Activated T-cell treated with anti-CD3 and anti-CD28 coated beads, Interleukin-2, amount 50 U/mL, for 4 hours (primary cell): ENCODE measurements around the gene CTSA. TPM values are rescaled to one million over a fixed set of nuclear protein-coding genes. Genes with fewer than 3 reads are reported as not detected.

ENCODE experiments used
- ATAC-seq, 2 donors: fragments of 200-7000 bp; cut with Tn5 transposase; one replicate each; pipeline ENCODE4 v1.10.0; 2021
- DNase-seq: peaks from one replicate; pipeline ENCODE4 v3.0.0-alpha.2; 2020
- H3K27me3 Mint-ChIP-seq: one replicate; pipeline ENCODE4 v1.8.0; 2021; ENCODE audit warnings: low read depth, mixed read lengths
- H3K36me3 Mint-ChIP-seq: one replicate; pipeline ENCODE4 v1.8.0; 2022; ENCODE audit warnings: mixed read lengths; ENCODE audit not compliant: insufficient read depth
- H3K4me1 Mint-ChIP-seq: one replicate; pipeline ENCODE4 v1.8.0; 2021; ENCODE audit warnings: low read depth, mixed read lengths
- H3K4me3 Mint-ChIP-seq: one replicate; pipeline ENCODE4 v1.8.0; 2021; ENCODE audit warnings: mild to moderate bottlenecking, moderate library complexity, mixed read lengths
- H3K9me3 Mint-ChIP-seq: one replicate; pipeline ENCODE4 v1.8.0; 2021; ENCODE audit warnings: mixed read lengths
- total RNA-seq, 3 donors: library from RNA; stranded (reverse); gene quantifications; one replicate each; pipeline ENCODE4 v1.2.1, GENCODE V29; 2021

CTSA gene
- total RNA-seq, 3 donors from 2014 or later: 56.5 to 63.1 (median 57.3) TPM

DNA sequence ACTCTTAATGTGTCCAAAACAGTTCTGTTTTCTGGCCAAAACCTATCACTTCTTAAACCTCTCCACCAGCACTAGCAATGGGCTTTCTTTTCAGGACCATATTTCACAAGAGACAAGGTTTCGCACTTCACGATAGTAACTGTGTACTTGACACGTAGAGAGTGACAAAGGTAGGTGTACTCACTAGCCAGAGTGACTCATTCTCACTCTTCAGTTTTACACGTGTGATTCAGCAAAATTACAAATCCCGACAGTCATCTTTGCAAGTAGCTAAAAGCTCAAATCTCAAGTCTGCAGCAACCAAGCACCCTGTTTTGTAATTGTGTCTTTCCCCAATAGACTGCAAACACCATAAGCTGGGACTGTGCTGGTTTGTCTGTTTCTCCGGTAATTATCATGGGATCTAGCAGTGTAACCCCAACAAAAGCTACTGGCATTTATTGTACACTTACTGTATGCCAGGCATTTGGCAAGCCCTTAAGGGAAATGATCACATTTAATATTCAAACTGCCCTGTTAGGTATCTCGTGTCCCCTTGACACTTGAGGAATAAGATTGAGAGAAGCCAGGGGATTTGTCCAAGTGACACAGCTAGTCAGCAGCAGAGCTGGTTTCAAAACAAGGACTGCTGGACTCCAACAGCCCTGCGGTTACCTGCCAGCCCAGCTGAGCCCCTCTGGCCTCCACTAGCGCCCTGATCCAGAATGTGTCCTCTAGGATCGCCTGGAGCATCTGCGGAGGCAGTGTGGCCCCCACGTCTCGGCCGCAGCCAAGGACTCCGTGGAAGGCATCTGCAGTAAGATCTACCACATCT is 53.2 kb downstream of the CTSA start:
- Mint-ChIP-seq H3K36me3 (peaks cover 35% of the 10 kb centered on the region), H3K9me3 (no peaks in the 10 kb centered on the region), H3K4me3 (no peak overlapping the region), H3K4me1 (peaks cover 26% of the 10 kb centered on the region), H3K27me3 (no peaks in the 10 kb centered on the region)
- no peak for DNase-seq
- peak; percentile 47 to 62 for ATAC-seq

DNA sequence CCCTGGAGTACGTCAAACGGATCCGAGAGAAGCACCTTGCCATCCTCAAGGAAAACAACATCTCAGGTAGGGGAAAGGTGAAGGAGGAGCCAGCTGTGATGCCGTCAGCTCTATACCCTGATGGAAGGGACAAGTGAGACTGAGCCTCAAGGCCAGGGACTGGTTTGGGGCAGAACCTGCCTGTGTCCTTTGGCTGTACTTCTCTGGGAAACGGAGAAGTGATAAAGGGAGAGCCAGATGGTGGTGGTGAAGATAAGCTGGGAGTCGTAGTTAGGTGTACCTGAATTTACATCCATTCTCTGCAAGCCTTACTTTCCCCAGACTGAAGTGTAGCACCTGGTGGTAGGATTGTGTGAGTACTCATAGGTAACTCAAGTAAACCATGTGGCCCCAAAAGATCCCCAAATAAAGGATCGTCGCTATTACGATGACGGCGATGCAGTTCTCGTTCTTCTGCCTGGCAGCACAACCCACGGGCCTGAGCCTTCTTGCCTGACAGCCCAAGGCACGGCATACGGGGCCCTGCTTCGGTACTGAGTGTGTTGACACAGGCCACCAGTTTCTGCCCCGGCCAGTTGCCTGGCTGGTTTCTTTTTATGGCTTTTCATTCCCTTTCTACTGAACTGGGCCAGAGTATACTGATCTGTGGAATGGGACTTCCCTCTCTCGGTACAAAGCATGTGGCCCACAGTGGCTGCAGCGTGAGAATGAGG is 54.0 kb downstream of the CTSA start:
- no peaks in the 10 kb centered on the region for H3K9me3 Mint-ChIP-seq
- no peaks in the 10 kb centered on the region for H3K27me3 Mint-ChIP-seq
- H3K36me3 Mint-ChIP-seq: peaks cover 32% of the 10 kb centered on the region
- peaks cover 26% of the 10 kb centered on the region for H3K4me1 Mint-ChIP-seq
- ATAC-seq (no peak), DNase-seq (no peak)
- no peak overlapping the region for H3K4me3 Mint-ChIP-seq

DNA sequence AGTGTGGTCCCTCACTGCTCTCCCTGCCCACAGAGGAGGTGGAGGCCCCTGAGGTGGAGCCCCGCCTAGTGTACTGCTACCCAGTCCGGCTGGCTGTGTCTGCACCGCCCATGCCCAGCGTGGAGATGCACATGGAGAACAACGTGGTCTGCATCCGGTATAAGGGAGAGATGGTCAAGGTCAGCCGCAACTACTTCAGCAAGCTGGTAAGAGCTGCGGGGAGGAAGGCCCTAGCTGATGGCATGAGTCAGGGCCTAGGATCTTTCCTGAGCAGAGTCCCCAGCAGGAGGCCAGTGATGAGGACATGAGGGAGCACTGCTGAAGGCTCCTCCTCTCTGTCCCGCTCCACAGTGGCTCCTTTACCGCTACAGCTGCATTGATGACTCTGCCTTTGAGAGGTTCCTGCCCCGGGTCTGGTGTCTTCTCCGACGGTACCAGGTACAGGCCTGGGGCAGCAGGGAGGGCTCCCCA is 54.6 kb downstream of the CTSA start:
- peaks cover 32% of the 10 kb centered on the region for H3K36me3 Mint-ChIP-seq
- peaks cover 26% of the 10 kb centered on the region for H3K4me1 Mint-ChIP-seq
- no peak for DNase-seq
- no peak overlapping the region for H3K4me3 Mint-ChIP-seq
- no peak for ATAC-seq
- H3K27me3 Mint-ChIP-seq: no peaks in the 10 kb centered on the region
- no peaks in the 10 kb centered on the region for H3K9me3 Mint-ChIP-seq

DNA sequence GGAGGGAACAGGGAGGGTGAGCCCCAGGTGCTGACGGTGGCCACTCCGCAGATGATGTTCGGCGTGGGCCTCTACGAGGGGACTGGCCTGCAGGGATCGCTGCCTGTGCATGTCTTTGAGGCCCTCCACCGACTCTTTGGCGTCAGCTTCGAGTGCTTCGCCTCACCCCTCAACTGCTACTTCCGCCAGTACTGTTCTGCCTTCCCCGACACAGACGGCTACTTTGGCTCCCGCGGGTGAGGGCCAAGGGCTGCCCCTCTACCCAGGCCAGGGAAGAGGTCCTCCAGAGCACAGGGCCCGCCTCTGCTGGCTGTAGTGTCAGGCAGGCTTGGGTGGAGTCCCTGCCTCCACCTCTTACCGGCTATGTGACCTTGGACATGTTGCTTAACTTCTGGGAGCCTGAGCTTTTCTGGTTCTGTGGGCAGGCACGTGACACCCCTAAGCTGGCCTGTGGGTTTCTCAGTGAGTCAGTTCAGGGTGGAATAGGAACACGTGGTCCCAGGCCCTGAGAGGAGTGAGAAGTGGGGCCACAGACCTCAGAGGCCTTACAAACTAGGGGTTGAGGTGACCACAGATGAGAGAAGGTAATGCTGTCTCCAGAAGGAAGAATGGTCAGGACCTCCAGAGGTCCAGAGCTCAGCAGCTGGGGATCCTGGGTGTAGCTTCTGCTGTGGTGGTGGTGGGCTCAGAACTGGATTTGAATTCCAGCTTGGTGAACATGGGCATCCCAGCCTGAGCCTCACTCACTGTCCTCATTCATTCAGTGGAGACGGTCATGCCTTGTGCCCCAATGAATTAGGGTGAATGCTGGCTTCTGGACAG is 55.2 kb downstream of the CTSA start:
- peak; percentile 22 for DNase-seq
- peaks cover 26% of the 10 kb centered on the region for H3K4me1 Mint-ChIP-seq
- H3K4me3 Mint-ChIP-seq: no peak overlapping the region
- H3K27me3 Mint-ChIP-seq: no peaks in the 10 kb centered on the region
- no peaks in the 10 kb centered on the region for H3K9me3 Mint-ChIP-seq
- H3K36me3 Mint-ChIP-seq: peaks cover 29% of the 10 kb centered on the region
- ATAC-seq: peak; percentile 37 to 57

DNA sequence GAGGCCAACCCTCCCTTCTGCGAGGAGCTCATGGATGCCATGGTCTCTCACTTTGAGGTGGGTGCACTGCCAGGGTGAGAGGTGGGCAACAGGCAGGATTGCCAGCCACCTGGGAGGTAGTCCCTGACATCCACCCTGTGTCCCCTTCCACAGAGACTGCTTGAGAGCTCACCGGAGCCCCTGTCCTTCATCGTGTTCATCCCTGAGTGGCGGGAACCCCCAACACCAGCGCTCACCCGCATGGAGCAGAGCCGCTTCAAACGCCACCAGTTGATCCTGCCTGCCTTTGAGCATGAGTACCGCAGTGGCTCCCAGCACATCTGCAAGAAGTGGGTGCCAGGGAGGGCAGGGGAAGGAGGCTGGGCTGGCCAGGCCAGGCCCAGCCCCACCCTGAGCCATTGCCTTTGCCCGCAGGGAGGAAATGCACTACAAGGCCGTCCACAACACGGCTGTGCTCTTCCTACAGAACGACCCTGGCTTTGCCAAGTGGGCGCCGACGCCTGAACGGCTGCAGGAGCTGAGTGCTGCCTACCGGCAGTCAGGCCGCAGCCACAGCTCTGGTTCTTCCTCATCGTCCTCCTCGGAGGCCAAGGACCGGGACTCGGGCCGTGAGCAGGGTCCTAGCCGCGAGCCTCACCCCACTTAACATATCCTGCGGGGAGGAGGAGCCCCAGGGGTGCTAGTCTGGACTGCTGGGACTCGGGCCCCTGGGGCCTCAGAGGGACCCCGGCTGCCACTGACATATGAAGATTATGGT is 56.2 kb downstream of the CTSA start:
- Mint-ChIP-seq H3K27me3 (no peaks in the 10 kb centered on the region), H3K4me1 (peaks cover 29% of the 10 kb centered on the region), H3K36me3 (peaks cover 35% of the 10 kb centered on the region), H3K9me3 (no peaks in the 10 kb centered on the region), H3K4me3 (no peak overlapping the region)
- no peak for ATAC-seq
- no peak for DNase-seq

DNA sequence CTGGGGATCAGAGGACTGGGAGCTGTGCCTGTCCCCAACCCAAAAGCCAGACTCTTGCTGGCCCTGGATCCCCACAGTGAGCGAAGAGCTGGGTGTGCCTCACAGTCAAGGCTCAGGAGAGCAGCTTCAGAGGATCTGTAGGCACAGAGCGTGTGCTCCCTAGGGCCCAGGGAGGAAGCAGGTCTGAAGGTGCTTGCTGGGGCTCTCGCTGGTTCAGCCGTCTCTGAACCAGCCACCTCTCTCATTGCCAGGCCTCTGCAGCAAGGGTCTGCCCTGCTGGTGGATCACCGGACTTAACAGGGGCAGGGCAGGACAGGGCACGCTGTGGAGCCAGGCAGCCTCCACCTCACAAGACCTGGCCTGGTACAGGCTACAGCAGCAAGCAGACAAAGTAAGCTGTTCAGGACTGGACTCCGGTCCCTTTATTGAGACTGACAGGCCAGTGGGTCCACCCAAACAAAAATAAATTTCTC is 57.2 kb downstream of the CTSA start:
- ATAC-seq (no peak), DNase-seq (no peak)
- Mint-ChIP-seq H3K9me3 (no peaks in the 10 kb centered on the region), H3K36me3 (peaks cover 36% of the 10 kb centered on the region), H3K4me3 (no peak overlapping the region), H3K4me1 (peaks cover 29% of the 10 kb centered on the region), H3K27me3 (no peaks in the 10 kb centered on the region)

Other genes starting within 250 kb of the CTSA start
- gene WFDC11, start 221.1 kb upstream of the CTSA start, total RNA-seq: not detected
- gene WFDC13, start 189.3 kb upstream of the CTSA start, total RNA-seq: not detected
- gene WFDC10B, start 186.3 kb upstream of the CTSA start, total RNA-seq: not detected
- gene SPINT4, start 169.0 kb upstream of the CTSA start, total RNA-seq: not detected
- gene WFDC3, start 99.5 kb upstream of the CTSA start, total RNA-seq: not detected
- 10 to 100 TPM; 33.9 to 39.6 (median 38.5) TPM for gene DNTTIP1, start 99.4 kb upstream of the CTSA start, total RNA-seq
- 10 to 100 TPM; 10.5 to 19.4 (median 18.4) TPM for gene UBE2C, start 78.7 kb upstream of the CTSA start, total RNA-seq
- gene TNNC2, start 64.0 kb upstream of the CTSA start, total RNA-seq: not detected
- gene SNX21, start 57.5 kb upstream of the CTSA start, total RNA-seq: under 1 TPM; 0.83 to 0.98 (median 0.87) TPM
- gene ACOT8, start 33.9 kb upstream of the CTSA start, total RNA-seq: 10 to 100 TPM; 18.0 to 21.0 (median 18.2) TPM
- 1 to 10 TPM; 3.0 to 3.9 (median 3.3) TPM for gene ZSWIM3, start 33.7 kb upstream of the CTSA start, total RNA-seq
- gene ZSWIM1, start 10.1 kb upstream of the CTSA start, total RNA-seq: 10 to 100 TPM; 10.8 to 11.9 (median 10.9) TPM
- under 1 TPM; 0.63 to 0.73 (median 0.73) TPM for gene SPATA25, start 3.7 kb upstream of the CTSA start, total RNA-seq
- 1 to 10 TPM; 1.3 TPM for gene NEURL2, start 127 bp upstream of the CTSA start, total RNA-seq
- 1 to 10 TPM; 3.1 to 4.2 (median 3.3) TPM for gene PLTP, start 20.8 kb downstream of the CTSA start, total RNA-seq
- 10 to 100 TPM; 24.4 to 28.9 (median 28.4) TPM for gene PCIF1, start 43.3 kb downstream of the CTSA start, total RNA-seq
- gene ZNF335, start 80.9 kb downstream of the CTSA start, total RNA-seq: 10 to 100 TPM; 39.7 to 46.4 (median 41.6) TPM
- under 1 TPM in 2 of 3 donors, not detected in 1; 0.08 to 0.10 TPM for gene MMP9, start 117.6 kb downstream of the CTSA start, total RNA-seq
- not detected for gene SLC12A5, start 137.9 kb downstream of the CTSA start, total RNA-seq
- gene NCOA5, start 198.6 kb downstream of the CTSA start, total RNA-seq: 10 to 100 TPM; 38.2 to 45.0 (median 43.3) TPM
- 10 to 100 TPM in 2 of 3 donors, 1 to 10 TPM in 1; 7.6 to 29.2 (median 10.6) TPM for gene CD40, start 227.0 kb downstream of the CTSA start, total RNA-seq